Fibroblast of skin of abdomen (primary cell): ENCODE measurements around the gene LPO.

Experiments
- DNase-seq: peaks from one replicate; pipeline ENCODE4 v3.0.0-alpha.2; 2013

The LPO gene

GRCh38 chr17:58306131-58306951 lies 68.0 kb downstream of the LPO start:
- no peak for DNase-seq

- DNase-seq = no peak
Observed at GRCh38 chr17:58307468-58308172, 69.2 kb downstream of the LPO start.

DNA sequence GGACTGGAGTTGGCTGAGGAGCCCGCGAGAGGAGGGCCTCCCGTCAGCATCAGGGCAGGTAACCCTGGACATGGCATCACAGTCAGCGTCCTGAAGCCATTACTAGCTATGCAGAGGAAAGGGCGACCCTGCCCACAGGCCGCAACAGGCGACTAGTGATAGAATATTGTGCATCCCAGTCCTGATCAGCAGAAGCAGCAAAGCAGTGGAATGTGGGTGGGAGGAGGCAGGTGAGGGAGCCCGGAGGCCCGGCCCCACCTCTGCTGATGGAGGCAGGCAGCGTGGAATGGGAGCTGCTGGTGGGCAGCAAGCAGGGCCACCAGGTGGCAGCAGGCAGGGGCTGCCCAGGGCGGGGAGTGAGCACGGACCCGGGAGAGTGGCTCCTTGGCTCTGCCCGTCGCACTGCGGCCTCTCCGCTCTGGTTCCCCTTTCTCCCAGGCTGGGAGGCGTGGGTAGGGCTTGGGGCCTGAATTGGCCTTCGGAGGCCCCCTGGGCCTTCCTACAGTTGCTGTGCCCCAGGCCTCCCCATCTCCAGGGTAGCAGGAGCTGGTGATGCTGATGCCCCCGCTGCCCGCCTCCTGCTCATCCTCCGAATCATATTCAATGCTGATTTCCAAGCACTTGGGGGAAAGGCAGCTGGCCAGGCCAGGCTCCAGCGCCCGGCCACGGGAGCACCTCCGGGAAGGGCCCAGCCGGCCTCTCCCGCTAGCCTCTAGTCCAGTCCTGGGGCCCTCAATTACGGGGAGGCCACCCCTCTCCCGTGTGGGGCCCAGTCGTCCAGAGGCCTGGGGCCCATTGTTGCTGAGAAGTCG lies 70.0 kb downstream of the LPO start:
- no peak for DNase-seq

DNA sequence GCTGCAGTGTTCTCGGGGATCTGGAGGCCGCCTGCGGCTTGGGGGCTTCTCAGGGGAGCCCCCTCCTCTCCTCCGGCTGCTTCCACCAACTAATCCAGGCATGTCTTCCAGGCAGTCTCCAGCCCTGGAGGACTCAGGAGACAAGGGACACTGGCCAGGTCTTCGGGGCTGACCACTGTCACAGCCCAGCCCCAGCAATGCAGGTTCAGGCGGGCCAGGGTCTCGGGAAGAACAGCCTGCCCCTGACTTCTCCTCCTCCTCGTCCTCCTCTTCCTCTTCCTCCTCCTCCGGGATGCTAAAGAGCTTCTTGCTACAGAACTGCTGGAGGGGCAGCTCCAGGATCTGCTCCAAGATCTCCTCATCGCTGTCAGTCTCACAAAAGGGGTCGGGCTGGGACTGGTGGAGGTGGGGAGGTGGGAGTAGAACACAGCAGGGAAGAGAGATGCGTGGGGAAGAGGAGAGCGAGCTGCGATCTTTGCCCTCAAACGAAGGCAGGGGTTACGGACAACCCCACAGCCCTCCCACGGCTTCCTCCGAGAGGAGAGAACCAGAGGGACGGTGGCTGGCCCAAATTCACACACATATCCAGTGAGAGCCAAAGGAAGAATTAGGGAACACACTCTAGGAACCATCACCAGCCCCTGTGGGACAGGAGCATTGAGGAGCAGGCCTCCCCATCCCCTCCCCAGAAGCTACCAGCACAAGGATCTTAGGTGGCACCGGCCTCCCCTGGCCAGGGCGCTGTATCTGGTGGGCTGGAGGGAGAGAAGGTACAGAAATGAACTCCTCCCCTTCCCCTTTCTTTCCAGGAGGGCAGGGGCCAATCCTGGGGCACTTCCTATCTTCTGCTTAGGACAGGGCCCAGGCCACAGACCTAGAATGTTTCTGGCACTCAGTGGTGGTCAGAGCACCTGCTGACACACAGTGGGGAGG lies 70.9 kb downstream of the LPO start:
- DNase-seq = no peak

- no peak for DNase-seq
Observed at GRCh38 chr17:58309918-58310259, 71.5 kb downstream of the LPO start.

GRCh38 chr17:58310511-58311428 lies 72.4 kb downstream of the LPO start:
- DNase-seq = no peak

GRCh38 chr17:58311429-58311894 lies 73.1 kb downstream of the LPO start:
- DNase-seq = no peak

GRCh38 chr17:58312021-58312630 lies 73.7 kb downstream of the LPO start:
- no peak for DNase-seq

- no peak for DNase-seq
Observed at GRCh38 chr17:58312829-58313228, 74.4 kb downstream of the LPO start.

- no peak for DNase-seq
Observed at GRCh38 chr17:58313815-58314705, 75.7 kb downstream of the LPO start.

- no peak for DNase-seq
Observed at GRCh38 chr17:58314706-58315015, 76.3 kb downstream of the LPO start.

GRCh38 chr17:58315281-58315711 lies 76.9 kb downstream of the LPO start:
- DNase-seq = no peak

DNA sequence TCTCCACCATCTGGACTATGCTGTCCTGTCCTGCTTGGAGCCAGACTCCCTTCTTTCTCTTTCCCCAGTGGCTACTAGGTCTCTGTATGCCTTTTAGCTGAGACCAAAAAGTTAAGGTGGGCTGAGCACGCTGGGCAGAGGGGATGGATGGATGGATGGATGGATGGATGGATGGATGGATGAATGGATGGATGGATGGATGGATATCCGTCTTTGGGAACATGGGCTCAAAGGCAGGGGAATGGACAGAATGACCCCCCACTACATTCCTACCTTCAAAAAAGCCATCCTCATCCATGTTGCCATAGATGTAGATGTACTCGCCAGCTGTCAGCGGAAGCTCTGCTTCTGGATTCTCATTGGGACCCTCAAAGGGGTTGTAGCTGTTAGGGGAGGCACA lies 77.4 kb downstream of the LPO start:
- DNase-seq = no peak

DNA sequence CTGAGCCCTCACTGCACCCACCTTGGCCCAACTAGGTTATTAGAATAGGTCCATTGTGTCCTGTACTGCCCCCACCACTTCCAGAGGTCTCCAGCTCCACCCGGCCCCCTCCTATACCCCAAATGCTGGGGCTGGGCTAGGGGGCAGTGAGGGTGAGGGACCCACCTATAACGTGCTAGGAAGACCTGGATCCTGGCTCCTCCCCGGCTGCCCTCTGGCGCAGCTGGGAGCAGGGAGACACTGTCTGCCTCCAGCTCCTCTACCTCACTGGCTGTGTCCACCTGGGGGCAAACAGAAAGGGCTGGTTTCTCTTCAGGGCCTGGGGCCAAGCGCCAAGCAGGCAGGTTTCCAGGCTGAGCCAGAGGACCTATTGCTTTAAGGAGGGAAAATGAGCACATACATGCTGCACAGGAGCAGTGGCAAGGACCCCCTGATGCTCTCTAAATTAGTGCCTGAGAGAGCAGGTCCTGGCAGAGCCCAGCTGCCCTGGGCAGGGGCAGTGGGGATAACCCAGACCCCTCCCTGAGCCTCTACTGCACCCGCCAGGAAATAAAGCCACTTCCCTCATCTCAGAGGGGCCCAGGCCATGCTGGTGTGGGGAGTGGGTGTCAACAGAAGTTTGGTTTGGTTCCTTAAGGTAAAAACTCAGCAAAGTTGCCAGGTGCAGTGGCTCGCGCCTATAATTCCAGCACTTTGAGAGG lies 78.0 kb downstream of the LPO start:
- DNase-seq = no peak

DNA sequence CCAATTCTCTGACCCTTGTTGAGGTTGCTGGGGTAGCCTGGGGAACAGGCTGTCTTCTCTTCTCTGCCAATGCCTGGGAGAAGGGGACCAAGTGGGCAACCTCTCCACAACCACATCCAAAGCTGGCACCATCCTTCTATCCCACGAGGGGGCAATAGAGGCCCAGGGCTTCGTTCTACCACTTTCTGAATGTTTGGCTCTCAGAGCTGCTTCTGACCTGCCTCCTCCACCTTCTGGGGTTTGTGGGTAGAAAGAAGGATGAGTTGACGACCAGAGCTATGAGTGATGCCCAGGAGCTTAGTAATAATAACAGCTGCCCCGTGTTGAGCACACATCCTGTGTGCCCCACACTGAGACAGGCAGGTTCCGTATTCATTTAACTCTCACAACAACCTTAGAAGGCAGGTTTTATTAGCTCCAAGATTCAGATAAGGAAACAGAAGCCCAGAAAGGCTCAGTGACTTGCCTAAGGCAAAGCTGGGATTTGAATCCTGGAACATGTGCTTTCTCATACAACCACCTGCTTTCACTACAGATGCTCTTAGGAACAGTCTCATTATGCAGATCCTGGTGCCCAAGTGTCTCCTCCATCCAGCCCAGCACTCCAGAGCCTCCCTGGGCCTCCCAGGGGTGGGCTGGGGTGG lies 79.2 kb downstream of the LPO start:
- peak; percentile 69 for DNase-seq

DNA sequence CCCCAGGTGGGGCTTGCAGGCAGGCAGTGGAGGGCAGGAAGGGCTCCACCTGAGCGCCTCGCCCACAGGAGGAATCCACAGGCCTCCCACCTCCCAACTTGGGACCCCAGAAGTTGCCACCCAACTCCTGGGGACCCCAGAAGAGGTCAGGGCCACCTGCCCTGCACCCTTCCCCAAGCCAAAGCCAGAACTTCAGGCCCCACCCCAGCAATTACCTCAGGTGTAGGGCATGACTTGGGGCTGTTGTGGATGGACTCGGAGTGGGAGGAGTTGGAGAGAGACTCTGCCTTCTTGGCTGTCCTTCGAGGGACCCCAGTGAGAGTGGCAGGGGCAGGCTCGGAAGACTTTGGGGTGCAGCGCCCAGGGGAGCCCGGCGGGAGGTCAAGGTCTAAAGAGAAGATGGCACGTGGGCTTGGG lies 79.7 kb downstream of the LPO start:
- no peak for DNase-seq
